ENCODE results near the gene FHDC1.

The FHDC1 gene

GRCh38 chr4:152929888-152930287 is 6.2 kb upstream of the FHDC1 start:
- DNase-seq (ENCODE audit: low read depth in 2 of 3, low spot score in 2 of 3), result no peak

- DNase-seq (ENCODE audit: low read depth in 2 of 3, low spot score in 2 of 3), result no peak
Observed at GRCh38 chr4:152935143-152935542, 980 bp upstream of the FHDC1 start.

GRCh38 chr4:152936446-152937335 is 568 bp downstream of the FHDC1 start:
- peak in 1 of 3 experiments; percentile 5 for DNase-seq (ENCODE audit: low read depth in 2 of 3, low spot score in 2 of 3)

GRCh38 chr4:152937336-152938236 is 1.5 kb downstream of the FHDC1 start:
- peak in 1 of 3 experiments; percentile 5 for DNase-seq (ENCODE audit: low read depth in 2 of 3, low spot score in 2 of 3)

GRCh38 chr4:152938237-152938947 is 2.3 kb downstream of the FHDC1 start:
- no peak for DNase-seq (ENCODE audit: low read depth in 2 of 3, low spot score in 2 of 3)

GRCh38 chr4:152939621-152940020 is 3.5 kb downstream of the FHDC1 start:
- DNase-seq (ENCODE audit: low read depth in 2 of 3, low spot score in 2 of 3), result no peak

- DNase-seq (ENCODE audit: low read depth in 2 of 3, low spot score in 2 of 3), result no peak
Observed at GRCh38 chr4:152940461-152940860, 4.3 kb downstream of the FHDC1 start.

GRCh38 chr4:152941411-152941810 is 5.3 kb downstream of the FHDC1 start:
- DNase-seq (ENCODE audit: low read depth in 2 of 3, low spot score in 2 of 3), result no peak

GRCh38 chr4:152942346-152942745 is 6.2 kb downstream of the FHDC1 start:
- no peak for DNase-seq (ENCODE audit: low read depth in 2 of 3, low spot score in 2 of 3)

- no peak for DNase-seq (ENCODE audit: low read depth in 2 of 3, low spot score in 2 of 3)
Observed at GRCh38 chr4:152943672-152944071, 7.5 kb downstream of the FHDC1 start.

GRCh38 chr4:152944666-152945320 is 8.7 kb downstream of the FHDC1 start:
- no peak for DNase-seq (ENCODE audit: low read depth in 2 of 3, low spot score in 2 of 3)

GRCh38 chr4:152945639-152946038 is 9.5 kb downstream of the FHDC1 start:
- DNase-seq (ENCODE audit: low read depth in 2 of 3, low spot score in 2 of 3), result no peak

- DNase-seq (ENCODE audit: low read depth in 2 of 3, low spot score in 2 of 3), result no peak
Observed at GRCh38 chr4:152946446-152946845, 10.3 kb downstream of the FHDC1 start.

- DNase-seq (ENCODE audit: low read depth in 2 of 3, low spot score in 2 of 3), result no peak
Observed at GRCh38 chr4:152947311-152947710, 11.2 kb downstream of the FHDC1 start.

- no peak for DNase-seq (ENCODE audit: low read depth in 2 of 3, low spot score in 2 of 3)
Observed at GRCh38 chr4:152949930-152950329, 13.8 kb downstream of the FHDC1 start.

GRCh38 chr4:152950402-152951274 is 14.5 kb downstream of the FHDC1 start:
- no peak for DNase-seq (ENCODE audit: low read depth in 2 of 3, low spot score in 2 of 3)

GRCh38 chr4:152951348-152951747 is 15.2 kb downstream of the FHDC1 start:
- no peak for DNase-seq (ENCODE audit: low read depth in 2 of 3, low spot score in 2 of 3)

- DNase-seq (ENCODE audit: low read depth in 2 of 3, low spot score in 2 of 3), result no peak
Observed at GRCh38 chr4:152953514-152953913, 17.4 kb downstream of the FHDC1 start.

- DNase-seq (ENCODE audit: low read depth in 2 of 3, low spot score in 2 of 3), result no peak
Observed at GRCh38 chr4:152954741-152955140, 18.6 kb downstream of the FHDC1 start.

GRCh38 chr4:152956147-152956546 is 20.0 kb downstream of the FHDC1 start:
- no peak for DNase-seq (ENCODE audit: low read depth in 2 of 3, low spot score in 2 of 3)

All from activated CD8-positive, alpha-beta memory T cell treated with anti-CD3 and anti-CD28 coated beads for 48 hours (primary cell).